AG04449 (cell line): Measurements from ENCODE around the gene CACNA2D3.

Source experiments
- CTCF ChIA-PET: fragments of 350-600 bp; formaldehyde crosslinking; extraction: SDS; loops from one replicate; lab custom pipeline; 2021; ENCODE audit warnings: antibody characterized with exemption; lab: Yijun Ruan, JAX
- POLR2A ChIA-PET: fragments of 400-600, 350-600 bp; formaldehyde crosslinking; extraction: SDS; loops from one replicate; lab custom pipeline; 2020; ENCODE audit warnings: antibody characterized with exemption, inconsistent platforms; lab: Yijun Ruan, JAX
- DNase-seq: peaks from one replicate; pipeline ENCODE4 v3.0.0-alpha.2; 2010; ENCODE audit warnings: low read depth, low spot score
- H3K4me3 ChIP-seq: 2 replicates; pipeline ENCODE4 v1.5.1; 2011; ENCODE audit warnings: low read depth, mild to moderate bottlenecking, control low read depth, low read length
- CTCF ChIP-seq: IDR thresholded peaks from one replicate; pipeline ENCODE4 v1.5.1; 2011; ENCODE audit warnings: mild to moderate bottlenecking, moderate library complexity, low read length, control low read depth, inconsistent platforms; ENCODE audit not compliant: insufficient read depth; ENCODE audit errors: missing control alignments

CACNA2D3 gene

DNA sequence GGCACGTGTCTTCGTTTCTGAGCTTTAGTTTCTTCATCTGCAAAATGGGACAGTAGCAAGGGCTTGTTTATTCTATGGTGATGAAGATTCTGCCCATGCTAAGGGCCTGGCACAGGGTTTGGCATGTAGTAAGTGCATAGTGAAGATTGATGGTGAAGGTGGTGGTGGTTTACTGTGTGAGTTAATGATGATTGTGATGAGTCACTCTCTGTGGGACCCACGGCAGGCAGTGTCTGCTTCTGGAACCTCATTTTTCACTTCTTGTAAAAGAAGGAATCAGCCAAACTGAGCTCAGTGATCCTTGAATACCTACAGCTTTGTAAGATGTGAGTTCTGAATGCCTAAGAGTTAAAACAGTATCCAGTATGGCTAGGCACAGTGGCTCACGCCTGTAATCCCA, 891.7 kb downstream of the CACNA2D3 start:
- ChIA-PET POLR2A (no interaction called here), CTCF (interaction anchor here (1.0 to 2.1 kb wide), 4 partner anchors 8 to 144 kb away, joined by 3 to 26 read pairs (median 4); no protein-coding TSS in a partner anchor)
- DNase-seq, result no peak
- H3K4me3 ChIP-seq, result no peak overlapping the region
- TF ChIP-seq CTCF, result no peak

DNA sequence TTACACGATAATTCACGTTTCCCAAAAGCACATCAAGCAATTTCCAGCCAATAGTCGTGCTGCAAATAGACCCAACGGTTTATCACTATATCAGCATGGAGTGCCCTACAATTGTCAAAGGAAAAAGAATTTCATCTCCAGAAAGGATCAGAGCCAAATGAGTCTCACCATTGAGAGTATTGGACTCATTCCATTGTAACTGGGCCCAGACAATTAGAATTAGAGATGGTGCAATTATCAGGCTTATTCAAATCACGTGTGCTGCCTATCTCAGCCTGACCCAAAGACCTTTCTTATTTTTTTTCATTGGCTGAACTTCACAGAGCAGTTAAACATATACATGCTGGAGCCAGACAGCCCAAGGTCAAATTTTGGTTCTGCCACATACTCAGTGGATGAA, 892.6 kb downstream of the CACNA2D3 start:
- ChIA-PET POLR2A (no interaction called here), CTCF (interaction anchor here (0.9 to 1.6 kb wide), 2 partner anchors 11 to 146 kb away, joined by 3 to 7 read pairs; no protein-coding TSS in a partner anchor)

DNA sequence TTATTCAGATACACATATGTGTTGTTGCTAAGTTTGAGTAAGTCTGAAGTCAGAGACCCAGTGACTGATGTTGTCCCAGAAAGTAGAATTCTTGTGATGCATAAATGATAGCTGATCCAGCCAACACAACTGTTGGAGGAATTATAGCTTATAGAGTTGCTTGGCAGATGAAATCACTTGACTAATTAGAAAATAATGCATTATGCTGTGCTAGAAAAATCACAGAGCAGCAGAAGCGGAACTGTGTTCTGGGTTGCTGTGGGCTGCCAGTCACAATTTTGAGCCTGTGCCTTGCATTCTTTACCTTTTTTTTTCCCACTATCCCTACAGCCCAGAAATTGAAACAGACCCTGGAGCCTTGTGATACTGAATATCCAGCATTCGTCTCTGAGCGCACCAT, 895.5 kb downstream of the CACNA2D3 start:
- TF ChIP-seq CTCF, result no peak
- DNase-seq, result no peak
- POLR2A ChIA-PET, result interaction anchor here (0.6 to 1.3 kb wide), 2 partner anchors 29 to 52 kb away, joined by 3 read pairs; no protein-coding TSS in a partner anchor
- no peak overlapping the region for H3K4me3 ChIP-seq
- CTCF ChIA-PET, result interaction anchor here (1.0 kb wide), 1 partner anchor 9 kb away, joined by 3 read pairs; no protein-coding TSS in a partner anchor

More for the DNA sequence above, 892.6 kb downstream of the CACNA2D3 start:
- H3K4me3 ChIP-seq, result no peak overlapping the region
- DNase-seq, result no peak
- no peak for TF ChIP-seq CTCF

DNA sequence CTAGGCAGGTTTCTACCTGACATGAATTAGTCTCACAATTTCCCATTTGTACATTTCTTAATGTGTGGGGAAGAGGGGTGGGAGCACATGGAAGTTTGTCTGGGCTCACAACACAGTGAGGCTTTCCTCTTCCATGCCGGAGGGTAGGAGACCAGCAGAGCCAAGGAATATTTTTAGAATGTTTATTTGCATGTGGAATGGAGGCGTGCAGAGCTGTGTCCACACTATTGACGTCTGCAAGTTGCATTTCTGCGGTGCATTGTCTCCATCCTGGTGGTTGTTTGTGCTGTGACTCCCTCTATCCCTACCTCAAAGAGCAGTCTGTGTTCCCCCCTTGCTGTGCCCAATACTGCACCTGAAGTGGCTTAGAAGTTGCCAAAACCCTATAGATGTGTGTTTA, 908.6 kb downstream of the CACNA2D3 start:
- no peak overlapping the region for H3K4me3 ChIP-seq
- DNase-seq, result no peak
- CTCF ChIA-PET, result interaction anchor here (1.0 kb wide), 1 partner anchor 10 kb away, joined by 3 read pairs; no protein-coding TSS in a partner anchor
- no peak for TF ChIP-seq CTCF
- POLR2A ChIA-PET, result no interaction called here

- TF ChIP-seq CTCF, result no peak
- CTCF ChIA-PET, result no interaction called here
- no peak for DNase-seq
- POLR2A ChIA-PET, result no interaction called here
- H3K4me3 ChIP-seq, result no peak overlapping the region
Measured at GRCh38 chr3:55036883-55037577, 914.7 kb downstream of the CACNA2D3 start.

GRCh38 chr3:55042591-55042990, 920.2 kb downstream of the CACNA2D3 start:
- CTCF ChIA-PET, result no interaction called here
- no peak for DNase-seq
- no peak overlapping the region for H3K4me3 ChIP-seq
- TF ChIP-seq CTCF, result no peak
- POLR2A ChIA-PET, result no interaction called here
